ENCODE results near the gene SPATA1. TPM values are rescaled to one million over a fixed set of nuclear protein-coding genes. Genes with fewer than 3 reads are reported as not detected.

Gene SPATA1
- polyA plus RNA-seq, 1 of the 3 experiments (the other 2 are of a cell fraction): 1.2 TPM

DNA sequence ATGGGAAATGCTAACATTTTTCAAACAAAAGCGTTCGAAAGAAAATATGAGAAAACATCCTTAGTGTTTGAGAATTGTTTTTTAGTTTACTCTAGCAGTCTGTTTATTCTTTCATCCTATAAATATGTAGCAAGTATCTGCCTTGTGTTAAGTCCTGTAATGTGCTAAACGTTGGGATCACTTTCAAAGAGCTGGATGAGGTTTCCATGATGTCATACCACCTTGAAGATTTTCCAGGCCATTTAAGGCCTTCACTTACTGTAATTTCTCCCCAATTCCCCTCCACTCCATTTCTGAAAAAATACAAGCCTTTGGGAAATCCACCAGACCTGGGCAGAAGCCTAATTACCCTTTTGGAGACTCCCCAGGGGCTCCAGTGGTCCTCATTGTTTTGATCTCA, 92.2 kb downstream of the SPATA1 start (continued):
- TF ChIP-seq YY1 (IDR thresholded peaks at IDR 0.05; ENCODE audit: low read depth): no peak

DNA sequence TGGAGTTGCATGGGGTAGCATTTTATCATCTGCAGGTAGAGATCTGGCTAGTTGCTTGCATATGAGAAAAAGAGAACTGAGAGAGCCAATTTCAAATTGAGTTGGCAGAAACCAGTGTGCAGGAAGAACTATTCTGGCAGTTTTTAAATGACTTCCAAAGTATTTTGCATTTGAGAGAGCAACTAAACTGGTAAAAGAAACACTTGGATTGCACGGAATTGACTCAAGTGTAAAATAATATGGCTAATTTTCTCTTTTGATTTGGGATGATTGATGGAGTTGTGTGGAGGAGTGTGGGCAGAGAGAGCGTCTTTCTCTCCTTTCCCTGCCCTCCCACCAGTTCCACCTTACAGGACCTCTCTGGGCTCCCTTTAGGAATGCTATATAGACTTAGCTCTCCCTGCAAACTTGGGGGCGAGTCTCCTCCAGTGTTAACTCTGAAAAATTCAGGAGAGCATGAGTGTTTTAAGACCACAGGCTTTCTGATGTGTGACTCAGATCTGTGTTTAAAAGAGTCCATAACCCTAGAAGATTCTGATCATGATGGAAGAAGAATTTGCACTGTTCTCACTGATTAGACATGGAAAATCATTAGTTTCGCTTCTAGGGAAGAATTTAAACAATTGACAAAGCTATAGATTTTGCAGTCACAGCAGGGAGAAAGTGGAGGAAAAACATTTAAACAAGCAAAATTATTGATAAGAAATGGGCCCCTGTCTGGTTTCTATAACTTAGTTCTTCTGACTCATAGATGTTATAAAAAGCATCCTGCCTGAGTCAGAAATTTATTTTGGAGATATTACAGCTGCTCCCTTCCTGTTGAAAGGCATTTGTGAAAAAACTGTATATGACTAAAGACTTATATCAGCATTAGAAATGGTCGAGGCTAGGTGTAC, 92.9 kb downstream of the SPATA1 start:
- ChIA-PET CTCF (no interaction called here), POLR2A (no interaction called here)
- H3K79me2 ChIP-seq (ENCODE audit: insufficient read depth): no peaks in the 10 kb centered on the region
- H3K4me1 ChIP-seq (ENCODE audit: control insufficient read depth in 1 of 2, insufficient read depth in 2 of 2, low read depth in 1 of 2, low read length in 1 of 2): peaks cover 3 to 6% of the 10 kb centered on the region in 2 experiments; a peak in 2 of 4 replicates
- peak overlapping the region; percentile 81 for H2AFZ ChIP-seq (ENCODE audit: low read depth)
- peak overlapping the region; percentile 54; the same call in 1 of the 2 replicates for H3K9ac ChIP-seq
- no peaks in the 10 kb centered on the region for H3K36me3 ChIP-seq (replicated peaks in 1 of 2; ENCODE audit: control insufficient read depth in 1 of 2, insufficient read depth in 2 of 2, low read length in 1 of 2)
- 21% methylated on average over 5 of the region's 5 CpGs for WGBS (ENCODE audit: low lambda C conversion rate)
- H3K27me3 ChIP-seq (ENCODE audit: insufficient read depth): no peaks in the 10 kb centered on the region
- no peaks in the 10 kb centered on the region for H3K9me2 ChIP-seq
- H4K20me1 ChIP-seq (ENCODE audit: insufficient read depth): no peaks in the 10 kb centered on the region
- H3F3A ChIP-seq (replicated peaks; ENCODE audit: insufficient read depth): peaks cover 32% of the 10 kb centered on the region
- peak overlapping the region in 1 of 2 experiments; percentile 17; a peak in 2 of 4 replicates for H3K4me3 ChIP-seq (ENCODE audit: low read depth in 2 of 2, low read length in 1 of 2)
- no peaks in the 10 kb centered on the region for H3K9me3 ChIP-seq
- DNase-seq: no peak
- H3K4me2 ChIP-seq: peak overlapping the region; percentile 71
- H3K27ac ChIP-seq (ENCODE audit: low read depth in 2 of 2, low read length in 1 of 2): peak overlapping the region; percentile 54 to 97; a peak in 3 of 4 replicates
- no peak for TF ChIP-seq RXRA (IDR thresholded peaks at IDR 0.05; ENCODE audit: borderline replicate concordance, low read depth)
- no peak for TF ChIP-seq USF1 (IDR thresholded peaks at IDR 0.05; ENCODE audit: borderline replicate concordance, low read depth)
- no peak for TF ChIP-seq SIN3A (IDR thresholded peaks at IDR 0.05; ENCODE audit: borderline replicate concordance, low read depth, low read length)
- TF ChIP-seq YY1 (IDR thresholded peaks at IDR 0.05; ENCODE audit: low read depth): no peak
- no peak for TF ChIP-seq RCOR1 (IDR thresholded peaks at IDR 0.05; ENCODE audit: low read length)
- peak; percentile 87 for TF ChIP-seq JUND (IDR thresholded peaks at IDR 0.05)
- TF ChIP-seq EZH2phosphoT487 (IDR thresholded peaks at IDR 0.05; ENCODE audit: borderline replicate concordance, low read depth): no peak
- no peak for TF ChIP-seq NRF1 (IDR thresholded peaks at IDR 0.05; ENCODE audit: low read depth, low read length)
- no peak for TF ChIP-seq REST (IDR thresholded peaks at IDR 0.05; ENCODE audit: low read depth, low read length)
- TF ChIP-seq, protein P1, sequence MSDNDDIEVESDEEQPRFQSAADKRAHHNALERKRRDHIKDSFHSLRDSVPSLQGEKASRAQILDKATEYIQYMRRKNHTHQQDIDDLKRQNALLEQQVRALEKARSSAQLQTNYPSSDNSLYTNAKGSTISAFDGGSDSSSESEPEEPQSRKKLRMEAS (IDR thresholded peaks at IDR 0.05; ENCODE audit: low read depth): peak; percentile 7; the same call in 1 of the 2 replicates
- no peak for TF ChIP-seq SMC3 (IDR thresholded peaks at IDR 0.05; ENCODE audit: low read depth, low read length)
- TF ChIP-seq POLR2AphosphoS5 (IDR thresholded peaks at IDR 0.05; ENCODE audit: low read depth, low read length): peak; percentile 62; the same call in 1 of the 2 replicates
- no peak for TF ChIP-seq USF2 (IDR thresholded peaks at IDR 0.05; ENCODE audit: borderline replicate concordance, low read depth, low read length)
- TF ChIP-seq MEF2A (IDR thresholded peaks at IDR 0.05; ENCODE audit: borderline replicate concordance, low read depth): peak; percentile 100
- TF ChIP-seq ELF1 (IDR thresholded peaks at IDR 0.05): no peak
- TF ChIP-seq TCF12 (IDR thresholded peaks at IDR 0.05): peak; percentile 91
- no peak for TF ChIP-seq CHD2 (IDR thresholded peaks at IDR 0.05; ENCODE audit: low read length, partially characterized antibody)
- TF ChIP-seq ZBTB33 (IDR thresholded peaks at IDR 0.05; ENCODE audit: borderline replicate concordance, low read depth): no peak
- no peak for TF ChIP-seq RFX5 (IDR thresholded peaks at IDR 0.05; ENCODE audit: low read length)
- TF ChIP-seq FOXJ3 (CRISPR knock-in tag; IDR thresholded peaks at IDR 0.05): no peak
- TF ChIP-seq RAD21 (IDR thresholded peaks at IDR 0.05; ENCODE audit: low read length): no peak
- TF ChIP-seq NFIC (IDR thresholded peaks at IDR 0.05; ENCODE audit: borderline replicate concordance): peak; percentile 65
- peak; percentile 81 for TF ChIP-seq PBX3 (IDR thresholded peaks at IDR 0.05)
